ENCODE data around the gene ZNF564.

- no peak for TF ChIP-seq CTCF (conservative IDR thresholded peaks at IDR 0.05; ENCODE audit: low read depth in 2 of 2)
- TF ChIP-seq EZH2 (IDR thresholded peaks at IDR 0.05; ENCODE audit: low read depth, unreplicated experiment): no peak
- TF ChIP-seq ZNF114 (CRISPR knock-in tag; IDR thresholded peaks at IDR 0.05): no peak
- TF ChIP-seq CREB1 (CRISPR knock-in tag; IDR thresholded peaks at IDR 0.05; ENCODE audit: low read depth): no peak
- TF ChIP-seq REST (IDR thresholded peaks at IDR 0.05; ENCODE audit: unreplicated experiment): no peak
- no peak for TF ChIP-seq POLR2AphosphoS5 (IDR thresholded peaks at IDR 0.05; ENCODE audit: low read depth)
- TF ChIP-seq EZH2phosphoT487 (IDR thresholded peaks at IDR 0.05; ENCODE audit: unreplicated experiment): no peak
- TF ChIP-seq ZNF331 (CRISPR knock-in tag; IDR thresholded peaks at IDR 0.05; ENCODE audit: low read depth): no peak
- TF ChIP-seq STAT1 (IDR thresholded peaks at IDR 0.05; ENCODE audit: unreplicated experiment): no peak
- no peak for TF ChIP-seq JUNB (IDR thresholded peaks at IDR 0.05; ENCODE audit: unreplicated experiment)
Observed at GRCh38 chr19:12543855-12544254, 7.4 kb downstream of the ZNF564 start.
